OCI-M2 (cell line): ENCODE results near the gene ABCA1.

ENCODE experiments used
- DNase-seq: peaks from one replicate; lab custom pipeline; 2025; ENCODE audit not compliant: unreplicated experiment; lab: John Stamatoyannopoulos, UW

Gene ABCA1

DNA sequence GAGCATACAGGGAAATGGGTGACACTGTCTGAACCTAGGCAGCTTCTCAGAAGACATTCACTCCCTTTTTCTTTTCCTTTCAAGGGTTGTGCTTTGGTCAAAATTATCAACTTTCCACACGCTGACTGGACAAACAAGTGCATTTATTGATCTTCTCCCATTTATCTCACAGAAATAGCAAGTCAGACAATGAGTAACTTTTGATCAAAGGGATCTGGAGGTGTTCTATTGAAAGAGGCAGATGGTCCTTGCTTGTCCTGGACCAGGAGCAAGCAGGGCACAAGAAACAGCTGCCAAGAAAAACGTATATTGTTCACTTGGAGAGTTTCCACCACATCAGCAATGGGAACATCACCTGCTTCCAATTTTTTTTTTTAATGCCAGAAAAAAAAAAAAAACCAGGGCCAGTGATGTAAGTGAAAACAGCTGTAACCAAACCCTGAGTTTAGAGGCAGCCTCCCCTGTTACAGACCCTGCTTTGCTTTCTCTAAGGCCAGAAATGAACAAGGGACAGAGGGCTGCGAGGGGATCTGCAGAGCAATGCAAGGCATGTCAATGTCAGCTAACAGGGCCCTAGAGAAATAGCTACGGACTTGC, 84.2 kb downstream of the ABCA1 start:
- no peak for DNase-seq

DNA sequence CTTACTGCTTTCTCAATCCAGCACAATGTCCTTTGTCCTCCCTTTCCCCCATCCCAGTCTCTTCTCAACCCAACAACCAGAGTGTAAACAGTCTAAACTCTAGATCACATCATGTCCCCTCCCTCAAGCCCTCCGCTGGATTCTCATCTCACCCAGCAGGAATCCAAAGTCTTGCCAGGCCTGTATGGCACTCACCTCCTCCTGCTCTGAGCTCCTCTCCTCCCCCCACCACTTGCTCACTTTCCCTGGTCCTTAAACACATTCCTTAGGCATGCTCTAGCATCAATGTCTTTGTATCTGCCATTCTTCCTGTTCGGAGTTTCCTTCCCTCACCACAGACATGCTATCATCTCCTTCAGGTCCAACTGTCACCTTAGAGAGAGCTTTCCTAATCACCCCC, 85.3 kb downstream of the ABCA1 start:
- DNase-seq = no peak

GRCh38 chr9:104841601-104842141, 86.3 kb downstream of the ABCA1 start:
- DNase-seq = no peak

- no peak for DNase-seq
Observed at GRCh38 chr9:104838958-104839357, 89.0 kb downstream of the ABCA1 start.

GRCh38 chr9:104836767-104837166, 91.2 kb downstream of the ABCA1 start:
- DNase-seq = no peak

GRCh38 chr9:104836235-104836634, 91.7 kb downstream of the ABCA1 start:
- no peak for DNase-seq

- no peak for DNase-seq
Observed at GRCh38 chr9:104835161-104835560, 92.8 kb downstream of the ABCA1 start.

DNA sequence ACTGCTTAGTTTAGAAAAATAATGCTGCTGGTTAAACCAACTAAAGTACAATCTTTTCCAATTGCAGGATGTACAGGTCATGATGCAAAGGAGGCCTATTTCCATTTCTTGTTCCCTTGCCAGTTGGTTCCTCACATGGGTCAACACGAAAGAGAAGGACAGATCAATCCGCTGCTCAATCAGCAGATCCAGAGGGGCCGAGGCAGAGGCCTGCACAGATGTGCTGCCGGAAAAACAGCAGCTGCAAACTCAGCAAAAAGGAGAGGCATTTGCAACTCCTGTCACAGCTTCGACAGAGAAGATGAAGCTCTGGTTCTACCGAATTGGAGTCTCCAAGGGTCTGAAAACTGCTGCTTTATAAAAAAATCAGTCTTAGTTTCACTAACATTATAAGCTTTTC, 94.3 kb downstream of the ABCA1 start:
- no peak for DNase-seq

- no peak for DNase-seq
Observed at GRCh38 chr9:104831681-104832080, 96.3 kb downstream of the ABCA1 start.

- DNase-seq = no peak
Observed at GRCh38 chr9:104826911-104827310, 101.0 kb downstream of the ABCA1 start.

- no peak for DNase-seq
Observed at GRCh38 chr9:104826079-104826775, 101.7 kb downstream of the ABCA1 start.

GRCh38 chr9:104820336-104820735, 107.6 kb downstream of the ABCA1 start:
- DNase-seq = no peak

DNA sequence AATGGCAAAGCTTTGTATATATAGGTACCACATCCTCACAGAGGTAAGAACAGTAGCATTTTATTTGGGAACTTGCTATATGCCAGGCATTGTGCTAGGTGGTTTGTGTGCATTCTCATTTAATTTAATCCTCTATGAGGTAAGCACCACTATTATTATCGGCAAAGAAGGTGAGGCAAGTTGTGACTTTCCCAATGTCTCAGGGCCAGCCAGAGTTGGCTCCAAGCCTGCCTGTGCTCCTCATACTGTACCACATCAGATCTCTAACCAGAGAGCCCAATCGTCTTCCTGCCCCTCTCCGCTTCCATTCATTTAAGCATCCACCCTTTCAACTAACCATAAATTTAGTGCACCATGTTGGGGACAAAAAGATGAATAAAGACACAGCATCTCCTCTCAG, 108.9 kb downstream of the ABCA1 start:
- no peak for DNase-seq

DNA sequence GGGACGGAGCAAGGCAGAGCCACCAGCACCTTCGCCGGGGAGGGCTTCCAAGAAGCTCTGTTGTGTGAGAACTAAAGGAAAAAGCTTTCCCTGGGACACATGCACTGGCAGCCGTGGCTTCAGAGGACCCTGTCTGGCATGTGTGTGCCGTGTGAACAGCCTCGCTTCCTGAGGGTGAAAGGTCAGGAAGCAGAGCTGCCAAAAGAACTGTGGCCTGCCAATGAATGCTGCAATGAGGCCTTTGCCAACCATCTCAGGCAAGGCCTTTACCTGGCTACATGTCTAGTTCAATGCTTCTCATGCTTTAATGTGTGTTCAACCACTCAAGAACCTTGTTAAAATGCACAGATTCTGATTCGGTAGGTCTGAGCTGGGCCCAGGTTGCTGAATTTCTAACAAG, 110.5 kb downstream of the ABCA1 start:
- DNase-seq = no peak

GRCh38 chr9:104815851-104816565, 111.9 kb downstream of the ABCA1 start:
- DNase-seq = no peak

DNA sequence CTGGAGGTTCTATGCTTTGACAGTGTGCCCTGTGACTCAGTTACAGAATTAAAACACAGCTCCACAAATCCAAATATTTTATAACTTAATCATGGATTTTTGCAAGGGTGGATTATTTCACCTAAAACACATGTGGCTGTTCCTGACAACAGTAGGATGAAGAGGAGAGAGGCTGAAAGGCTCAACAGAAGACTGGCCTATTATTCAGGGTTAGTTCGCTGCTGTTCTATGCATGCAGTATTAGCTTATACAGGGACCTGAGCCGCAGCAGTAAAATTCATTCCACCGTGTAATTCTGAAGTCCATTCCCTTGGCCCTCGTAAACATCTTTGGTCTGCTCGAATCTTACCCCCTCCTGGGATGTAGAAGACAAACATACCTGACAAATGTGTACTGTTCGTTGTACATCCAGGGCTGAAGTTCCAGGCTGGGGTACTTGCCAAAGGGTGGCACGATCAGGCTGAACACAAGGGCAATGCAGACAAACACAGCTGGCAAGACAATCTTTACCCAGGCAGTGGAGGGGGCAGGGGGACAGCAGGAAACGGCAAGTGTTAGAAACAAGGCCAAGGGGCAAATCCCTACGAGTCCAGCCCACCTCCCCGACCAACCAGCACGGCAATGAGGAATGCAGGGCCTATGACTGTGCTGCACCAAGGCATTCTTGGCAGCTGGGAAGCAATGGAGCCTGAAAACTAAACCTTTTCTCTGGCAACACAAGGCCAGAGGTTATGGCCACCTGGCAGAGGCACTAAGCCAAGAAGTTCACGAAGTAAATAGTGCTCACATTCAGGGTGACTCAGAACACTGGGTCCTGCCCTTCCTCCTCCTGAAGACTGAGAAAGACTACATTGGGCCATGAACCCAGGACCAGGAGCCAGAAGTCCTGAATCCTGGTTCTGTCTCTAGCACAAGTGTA, 117.3 kb downstream of the ABCA1 start:
- DNase-seq = no peak

- no peak for DNase-seq
Observed at GRCh38 chr9:104808035-104808614, 119.8 kb downstream of the ABCA1 start.

DNA sequence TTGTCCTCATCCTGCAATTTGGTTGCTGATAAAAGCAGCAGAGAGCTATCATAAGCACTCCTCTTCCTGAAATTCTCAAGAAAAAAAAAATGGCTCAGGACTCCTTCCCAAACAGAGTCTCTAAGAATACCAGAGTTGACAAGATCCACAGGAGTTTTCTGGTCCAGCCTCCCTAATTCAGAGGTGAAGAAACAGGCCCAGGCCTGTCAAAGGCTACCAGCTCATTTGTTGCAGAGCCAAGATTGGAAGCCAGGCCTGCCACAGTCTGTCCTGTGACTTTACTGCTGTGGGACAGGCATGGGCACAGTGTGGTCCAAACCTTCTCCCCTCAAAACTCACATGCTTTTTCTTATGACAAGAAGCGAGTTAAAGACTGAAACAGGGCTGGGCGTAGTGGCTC, 122.5 kb downstream of the ABCA1 start:
- DNase-seq = no peak

DNA sequence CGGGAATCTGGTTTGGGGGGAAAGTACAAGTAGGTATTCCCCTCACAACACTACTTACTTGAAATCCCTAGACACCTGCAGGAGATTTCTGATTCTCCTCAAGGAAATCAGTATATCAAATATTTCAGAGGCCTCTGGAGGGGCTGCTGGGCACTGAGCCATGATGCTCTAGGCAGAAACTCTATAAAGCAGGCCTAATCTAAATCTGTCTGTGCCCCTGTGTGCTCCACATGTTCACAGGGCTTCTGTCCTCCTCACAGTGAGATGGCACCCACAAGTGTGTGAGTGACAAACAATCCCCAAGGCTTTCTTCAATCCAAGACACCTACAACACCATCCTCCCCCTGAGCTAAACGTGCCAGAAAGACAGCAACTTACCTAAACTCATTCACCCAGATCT, 125.0 kb downstream of the ABCA1 start:
- DNase-seq = no peak

DNA sequence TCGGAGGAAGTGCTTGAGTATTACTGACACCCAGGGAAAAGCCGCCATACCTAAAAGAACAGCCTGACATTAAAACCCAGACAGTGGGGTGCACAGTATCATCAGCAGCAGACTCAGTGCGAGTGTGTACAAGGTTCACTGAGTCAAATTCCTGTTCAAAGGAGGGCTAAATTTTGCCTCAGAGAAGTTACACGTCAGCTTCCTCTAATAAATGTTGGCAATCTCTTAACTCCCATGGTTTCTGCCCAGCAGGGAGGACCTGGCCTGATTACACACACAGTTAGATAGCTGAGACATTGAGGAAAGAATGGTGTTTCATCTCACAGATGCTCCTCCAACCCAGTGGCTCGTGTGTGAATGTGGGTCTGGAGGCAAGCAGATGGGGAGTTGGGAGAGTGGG, 125.8 kb downstream of the ABCA1 start:
- no peak for DNase-seq
